Measurements from ENCODE around the gene UMPS.
"Not testable (repeated sequence)": the region's sequence is repeated elsewhere in the genome, so short reads cannot be mapped to it uniquely, and the experiment has no call there.

Gene UMPS

GRCh38 chr3:124730129-124730940 lies at the start of gene UMPS:
Gene UMPS, plus strand, starts transcription at chr3:124730452. Its CDS starts 20 bp downstream, at chr3:124730472.
- FAIRE-seq, result peak; percentile 55

GRCh38 chr3:124680521-124680920 lies 49.7 kb upstream of the UMPS start:
- no peak for FAIRE-seq

DNA sequence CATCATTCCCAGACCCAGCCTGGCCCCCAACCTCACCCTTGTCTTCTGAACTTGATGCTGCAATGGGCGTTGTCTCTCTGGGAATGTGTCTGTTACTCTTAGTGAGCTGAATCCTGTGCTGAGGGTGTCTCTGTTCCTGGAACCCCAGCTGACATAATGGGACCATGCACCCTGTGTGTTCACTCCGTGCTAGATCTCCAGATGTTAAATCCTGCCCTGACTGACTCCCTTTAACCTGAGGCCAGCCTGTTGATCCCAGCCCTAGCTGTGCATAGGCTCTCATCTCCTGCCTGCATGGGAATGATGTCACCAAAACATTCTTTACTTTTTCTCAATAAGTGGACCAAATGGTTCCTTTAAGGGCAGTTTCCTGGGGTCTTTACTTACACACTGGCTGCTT lies 48.0 kb upstream of the UMPS start:
- FAIRE-seq, result no peak

DNA sequence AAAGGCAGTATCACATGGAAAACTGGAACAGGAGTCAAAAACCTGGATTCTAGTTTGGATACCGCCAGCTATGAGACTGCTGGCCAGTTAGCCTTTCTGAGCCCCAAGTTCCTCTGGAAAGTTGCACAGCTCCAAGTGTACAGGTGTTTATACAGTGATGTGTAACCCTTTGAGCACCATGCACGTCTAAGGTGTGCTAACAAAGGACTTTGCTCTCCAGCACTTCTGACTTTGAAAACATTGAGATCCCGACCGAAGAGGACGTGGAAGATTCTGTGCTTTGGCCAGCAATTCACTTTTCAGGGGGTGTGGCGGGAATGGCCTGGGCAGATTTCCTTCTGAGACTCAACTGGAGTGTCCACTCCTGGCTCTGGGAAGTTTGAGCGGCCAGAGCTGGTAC lies 45.8 kb upstream of the UMPS start:
- FAIRE-seq, result no peak

DNA sequence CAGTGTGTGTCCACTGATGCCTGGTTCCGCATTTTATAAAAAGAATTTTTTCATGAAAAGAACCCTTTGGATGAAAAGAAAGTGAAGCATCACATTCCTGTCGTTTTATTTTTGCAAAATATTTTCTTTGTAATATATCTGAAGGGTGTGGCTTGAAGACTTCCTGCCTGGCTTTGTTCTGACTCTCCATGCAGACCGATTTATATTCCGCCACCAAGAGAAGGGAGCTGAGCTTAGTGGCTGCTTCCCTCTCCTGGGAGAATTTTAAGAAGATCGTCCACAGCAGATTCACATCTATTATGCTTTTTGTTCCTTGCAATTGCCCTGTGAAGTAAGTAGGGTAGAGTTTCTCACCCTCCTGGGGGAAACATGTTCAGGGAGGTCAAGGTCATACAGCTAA lies 45.2 kb upstream of the UMPS start:
- FAIRE-seq, result no peak

DNA sequence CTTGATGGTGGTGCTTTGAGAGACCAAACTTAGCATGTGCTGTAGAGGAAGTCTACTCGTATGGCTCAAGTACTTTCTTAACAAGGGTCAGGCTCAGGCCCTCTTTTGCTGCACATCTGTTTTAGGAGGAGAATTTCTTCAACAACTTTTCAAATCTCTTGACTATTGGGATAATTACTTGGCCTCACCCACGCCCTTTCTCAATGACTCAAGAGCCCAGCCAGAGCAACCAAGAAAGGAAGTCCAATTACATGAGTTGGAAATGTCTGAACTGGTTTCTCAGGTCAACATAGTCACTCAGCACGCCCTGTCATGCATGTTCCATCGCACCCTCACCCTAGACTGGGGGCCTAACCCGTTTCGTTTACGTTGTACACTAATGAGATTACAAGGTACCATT lies 44.8 kb upstream of the UMPS start:
- FAIRE-seq, result no peak

DNA sequence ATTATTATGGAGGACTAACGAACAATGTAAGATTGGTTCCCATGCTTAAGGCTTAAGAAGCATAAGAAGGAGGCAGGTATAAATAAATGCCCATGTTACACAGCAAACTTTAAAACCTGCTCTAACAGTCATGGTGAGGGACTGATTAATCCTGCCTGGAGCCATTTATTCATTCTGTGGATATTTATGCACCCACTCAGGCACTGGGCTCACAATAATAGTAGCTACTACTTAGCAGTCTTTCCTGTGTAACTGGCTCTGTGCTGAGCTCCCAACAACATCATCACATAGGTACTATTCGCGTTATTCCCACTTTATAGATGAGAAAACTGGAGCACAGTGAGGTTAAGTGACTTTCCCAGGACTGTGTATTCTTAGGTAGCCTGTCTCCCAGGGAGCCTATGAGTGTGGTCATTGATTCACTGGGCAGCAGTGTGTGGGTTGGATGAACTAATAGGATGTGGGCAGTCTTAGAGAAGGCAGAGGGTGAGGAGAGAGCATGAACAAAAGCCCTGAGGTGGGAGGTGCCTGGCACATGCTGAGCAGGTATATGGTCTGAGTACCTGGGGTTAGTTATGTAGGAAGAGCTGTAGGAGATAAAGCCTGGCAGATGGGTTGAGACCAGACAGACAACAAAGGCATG lies 44.1 kb upstream of the UMPS start:
- FAIRE-seq, result no peak

DNA sequence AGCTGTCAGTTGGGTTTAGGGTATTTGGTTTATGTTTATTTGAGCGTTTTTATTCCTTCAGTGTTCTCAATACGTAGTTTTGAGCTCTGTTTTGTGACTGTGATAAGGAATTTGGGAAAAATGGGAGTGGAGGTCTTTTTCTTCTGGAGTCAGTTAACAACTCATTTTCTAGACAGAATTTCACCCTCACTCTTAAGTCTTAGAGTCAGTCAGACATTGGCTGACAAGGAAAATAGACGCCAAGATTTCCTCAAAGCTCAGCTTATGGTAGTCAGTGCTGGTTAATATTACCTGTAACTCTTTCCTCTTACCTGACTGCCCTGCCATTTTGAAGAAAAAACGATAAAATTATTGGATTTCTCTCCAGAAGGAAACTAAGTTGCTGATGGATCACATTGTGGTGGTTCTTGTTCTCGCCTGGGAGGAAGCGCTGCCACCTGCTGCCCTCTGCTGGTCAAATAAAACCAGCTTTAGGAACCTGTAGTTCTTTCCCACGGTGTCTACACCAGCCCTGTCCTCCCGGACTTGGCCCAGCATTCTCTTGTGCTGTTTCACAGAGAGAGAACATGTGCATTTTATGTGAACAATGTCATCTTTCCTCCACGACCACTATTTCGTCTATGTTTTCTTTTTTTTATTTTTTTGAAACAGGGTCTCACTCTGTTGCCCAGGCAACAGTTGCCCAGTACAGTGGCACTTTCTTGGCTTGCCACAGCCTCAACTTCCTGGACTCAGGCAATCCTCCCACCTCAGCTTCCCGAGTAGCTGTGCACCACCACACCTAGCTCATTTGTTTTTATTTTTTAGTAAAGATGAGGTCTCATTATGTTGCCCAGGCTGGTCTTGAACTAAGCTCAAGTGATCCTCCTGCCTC lies 41.4 kb upstream of the UMPS start:
- peak; percentile 66 for FAIRE-seq

DNA sequence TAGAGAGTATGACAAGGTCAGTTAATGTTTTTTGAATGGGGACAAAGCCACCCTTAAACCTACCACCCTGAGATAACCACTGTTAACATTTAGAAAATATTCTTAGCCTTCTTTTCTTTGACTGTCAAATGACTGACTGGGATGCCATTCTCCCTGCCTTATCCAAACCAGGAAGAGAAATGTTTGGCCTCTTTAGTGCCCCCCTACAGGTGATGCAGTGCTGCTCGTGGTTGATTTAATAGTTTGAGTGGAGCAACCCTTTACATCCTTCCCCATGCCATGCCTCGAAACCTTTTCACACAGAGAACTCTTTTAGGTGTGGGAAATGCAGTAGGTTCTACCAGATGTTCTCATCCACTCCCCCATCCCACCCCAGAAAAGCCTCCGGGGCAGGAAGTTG lies 38.7 kb upstream of the UMPS start:
- FAIRE-seq, result no peak

DNA sequence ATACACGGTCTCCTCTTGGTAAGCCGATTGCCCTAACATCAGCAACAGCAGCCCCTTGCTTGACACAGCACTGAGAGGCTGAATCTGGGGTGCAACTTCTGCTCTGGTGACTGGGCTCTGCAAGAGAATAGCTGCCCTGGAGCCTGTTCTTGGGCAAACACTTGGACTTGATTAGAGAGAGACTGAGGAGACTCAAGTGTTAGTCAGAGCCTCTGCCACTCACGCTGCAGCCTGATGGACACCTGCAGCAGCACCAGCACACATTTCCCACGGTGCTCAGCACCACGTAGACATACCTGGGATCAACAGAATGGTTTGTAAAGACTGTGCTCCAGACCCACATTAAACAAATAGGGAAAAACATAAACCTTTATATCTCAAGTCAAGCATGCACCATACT lies 35.8 kb upstream of the UMPS start:
- FAIRE-seq, result no peak

DNA sequence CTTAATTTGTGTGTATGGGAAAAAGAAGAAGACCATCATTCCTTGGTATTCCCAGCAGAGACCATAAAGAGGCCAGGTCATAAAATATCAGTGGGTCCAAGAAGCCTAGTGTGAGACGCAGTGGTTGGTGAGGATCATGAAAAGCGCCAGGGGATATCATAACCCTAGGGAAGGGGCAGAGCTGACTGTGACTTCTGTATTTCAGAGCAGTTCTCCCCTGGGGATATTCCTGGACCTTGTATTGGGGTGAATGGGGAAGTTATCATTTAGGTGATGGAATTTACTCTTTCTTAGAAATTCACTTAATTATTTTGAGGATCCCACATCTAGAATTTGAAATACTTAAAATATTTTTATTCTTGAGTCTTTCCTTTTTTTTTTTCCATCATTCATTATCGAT lies 34.9 kb upstream of the UMPS start:
- no peak for FAIRE-seq

- no peak for FAIRE-seq
These were observed 34.2 kb upstream of the UMPS start for GRCh38 chr3:124696006-124696405.

GRCh38 chr3:124697302-124697701 lies 33.0 kb upstream of the UMPS start:
- no peak for FAIRE-seq

- no peak for FAIRE-seq
These were observed 32.1 kb upstream of the UMPS start for GRCh38 chr3:124698030-124698770.

DNA sequence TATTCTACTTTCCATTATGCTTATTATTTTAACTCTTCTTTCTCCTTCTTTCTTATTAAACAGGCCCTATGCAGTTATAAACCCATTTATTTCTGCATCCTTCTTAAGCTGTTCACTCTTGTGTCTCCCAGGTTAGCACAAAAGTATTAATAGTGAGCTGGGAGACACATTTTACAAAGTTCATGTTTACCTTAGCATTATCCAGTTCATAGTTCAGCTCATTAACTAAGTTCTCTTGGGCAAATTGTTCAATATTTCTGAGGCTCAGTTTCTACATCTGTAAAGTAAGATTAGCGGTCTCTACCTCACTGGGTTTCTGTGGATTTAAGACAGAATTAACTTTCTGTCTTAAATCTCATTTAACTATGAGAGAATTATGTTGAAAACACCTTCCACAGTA lies 31.2 kb upstream of the UMPS start:
- no peak for FAIRE-seq

- FAIRE-seq, result no peak
These were observed 30.4 kb upstream of the UMPS start for GRCh38 chr3:124699686-124700396.

DNA sequence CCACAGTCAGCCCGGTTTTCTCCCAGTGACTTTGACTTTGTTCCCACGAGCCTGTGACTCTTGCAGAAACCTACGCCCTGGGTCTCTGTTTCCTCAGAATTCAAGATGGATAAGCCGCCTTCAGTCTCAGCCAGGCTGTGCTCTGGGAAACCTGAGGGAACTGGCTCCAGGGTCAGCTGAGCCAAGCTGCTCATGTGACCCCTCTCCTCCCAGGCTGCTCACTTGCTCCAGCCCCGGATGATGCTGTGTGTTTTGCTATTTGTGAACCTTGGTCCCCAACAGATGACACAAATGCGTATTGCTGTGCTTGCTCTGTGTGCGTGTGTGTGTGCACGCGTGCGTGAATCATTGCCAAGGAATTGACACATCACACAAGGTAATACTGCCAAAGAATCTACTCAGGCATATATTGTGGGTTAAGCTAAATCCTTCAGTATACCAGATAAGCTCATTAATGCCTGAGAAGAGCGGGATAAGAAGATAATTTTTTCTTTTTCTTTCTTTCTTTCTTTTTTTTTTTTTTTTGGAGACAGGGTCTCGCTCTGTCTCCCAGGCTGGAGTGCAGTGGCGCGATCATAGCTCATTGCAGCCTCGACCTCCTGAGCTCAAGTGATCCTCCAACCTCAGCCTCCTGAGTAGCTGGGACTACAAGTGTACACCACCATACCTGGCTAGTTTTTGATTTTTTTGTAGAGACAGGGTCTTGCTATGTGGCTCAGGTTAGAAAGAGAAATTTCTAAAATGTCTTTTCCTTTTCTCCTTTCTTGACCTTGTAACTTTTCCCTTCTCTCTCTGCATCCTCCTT lies 29.2 kb upstream of the UMPS start:
- FAIRE-seq, result no peak

GRCh38 chr3:124701687-124702086 lies 28.6 kb upstream of the UMPS start:
- FAIRE-seq, result no peak

- FAIRE-seq, result no peak
These were observed 27.3 kb upstream of the UMPS start for GRCh38 chr3:124702950-124703349.

GRCh38 chr3:124705552-124705951 lies 24.7 kb upstream of the UMPS start:
- no peak for FAIRE-seq

GRCh38 chr3:124707223-124707622 lies 23.0 kb upstream of the UMPS start:
- not testable (repeated sequence) for FAIRE-seq

Data from endometrium (tissue), 2 donors.